ENCODE results near the gene IMMP2L. TPM values are rescaled to one million over a fixed set of nuclear protein-coding genes. Genes with fewer than 3 reads are reported as not detected.

Gene IMMP2L
- polyA plus RNA-seq, 1 donor (not counting 4 experiments of a cell fraction or from before 2014, with no cell fraction given), result 14.1 TPM

- Histone ChIP-seq H3K4me2 (ENCODE audit: control insufficient read depth, extremely low read depth, insufficient read depth, low read depth, low read length) (no peak overlapping the region), H3K27me3 (ENCODE audit: control insufficient read depth, extremely low read depth, insufficient read depth, low read length) (no peaks in the 10 kb centered on the region), H3K9me1 (ENCODE audit: control insufficient read depth, extremely low read depth, insufficient read depth, low read length) (no peaks in the 10 kb centered on the region), H4K20me1 (ENCODE audit: control insufficient read depth, extremely low read depth, insufficient read depth, low read length) (no peaks in the 10 kb centered on the region), H2AFZ (ENCODE audit: control insufficient read depth, low read length) (no peak overlapping the region), H3K9me3 (ENCODE audit: control insufficient read depth, low read depth, low read length) (no peaks in the 10 kb centered on the region), H3K4me3 (ENCODE audit: control insufficient read depth in 2 of 3, extremely low read depth in 1 of 3, insufficient read depth in 2 of 3, low read depth in 1 of 3, low read length in 3 of 3) (no peak overlapping the region), H3K79me2 (ENCODE audit: control insufficient read depth, insufficient read depth, low read length) (no peaks in the 10 kb centered on the region), H3K9ac (ENCODE audit: control insufficient read depth, extremely low read depth, insufficient read depth, low read length) (no peak overlapping the region), H3K27ac (ENCODE audit: control insufficient read depth, insufficient read depth, low read length) (no peak overlapping the region), H3K4me1 (ENCODE audit: control insufficient read depth, extremely low read depth, insufficient read depth, low read length) (no peaks in the 10 kb centered on the region), H3K36me3 (ENCODE audit: control insufficient read depth in 2 of 2, extremely low read depth in 1 of 2, insufficient read depth in 2 of 2, low read length in 2 of 2) (no peaks in the 10 kb centered on the region)
- no peak for TF ChIP-seq EZH2 (IDR thresholded peaks at IDR 0.05; ENCODE audit: low read length)
- no peak for TF ChIP-seq CTCF (optimal IDR thresholded peaks at IDR 0.05 in 1 of 3, IDR thresholded peaks at IDR 0.05 in 1 of 3, conservative IDR thresholded peaks at IDR 0.05 in 1 of 3; ENCODE audit: extremely low read depth in 1 of 3, insufficient read depth in 2 of 3, low read length in 3 of 3)
- dilution Hi-C loops (cut with MboI; ENCODE audit: extremely low pct_ligation_motif_present, low sequenced_read_pairs), result no loop called here
- no peak for FAIRE-seq
- no peak for DNase-seq (ENCODE audit: low read depth, low spot score)
Observed at GRCh38 chr7:111105269-111105668, 457.0 kb downstream of the IMMP2L start.

- H3K27me3 ChIP-seq (ENCODE audit: control insufficient read depth, extremely low read depth, insufficient read depth, low read length), result no peaks in the 10 kb centered on the region
- H4K20me1 ChIP-seq (ENCODE audit: control insufficient read depth, extremely low read depth, insufficient read depth, low read length), result no peaks in the 10 kb centered on the region
- H3K4me1 ChIP-seq (ENCODE audit: control insufficient read depth, extremely low read depth, insufficient read depth, low read length), result no peaks in the 10 kb centered on the region
- H3K79me2 ChIP-seq (ENCODE audit: control insufficient read depth, insufficient read depth, low read length), result no peaks in the 10 kb centered on the region
- no peaks in the 10 kb centered on the region for H3K9me1 ChIP-seq (ENCODE audit: control insufficient read depth, extremely low read depth, insufficient read depth, low read length)
- no peak overlapping the region for H3K4me3 ChIP-seq (ENCODE audit: control insufficient read depth in 2 of 3, extremely low read depth in 1 of 3, insufficient read depth in 2 of 3, low read depth in 1 of 3, low read length in 3 of 3)
- FAIRE-seq (no peak), DNase-seq (ENCODE audit: low read depth, low spot score) (no peak)
- no peaks in the 10 kb centered on the region for H3K9me3 ChIP-seq (ENCODE audit: control insufficient read depth, low read depth, low read length)
- no peaks in the 10 kb centered on the region for H3K36me3 ChIP-seq (ENCODE audit: control insufficient read depth in 2 of 2, extremely low read depth in 1 of 2, insufficient read depth in 2 of 2, low read length in 2 of 2)
- no peak overlapping the region for H3K4me2 ChIP-seq (ENCODE audit: control insufficient read depth, extremely low read depth, insufficient read depth, low read depth, low read length)
- TF ChIP-seq EZH2 (IDR thresholded peaks at IDR 0.05; ENCODE audit: low read length), result no peak
- dilution Hi-C loops (cut with MboI; ENCODE audit: extremely low pct_ligation_motif_present, low sequenced_read_pairs), result no loop called here
- no peak overlapping the region for H3K27ac ChIP-seq (ENCODE audit: control insufficient read depth, insufficient read depth, low read length)
- no peak overlapping the region for H2AFZ ChIP-seq (ENCODE audit: control insufficient read depth, low read length)
- H3K9ac ChIP-seq (ENCODE audit: control insufficient read depth, extremely low read depth, insufficient read depth, low read length), result no peak overlapping the region
Observed at GRCh38 chr7:111104710-111105109, 457.6 kb downstream of the IMMP2L start.

GRCh38 chr7:111103678-111104274 is 458.5 kb downstream of the IMMP2L start:
- no peak for FAIRE-seq
- Histone ChIP-seq H3K9me1 (ENCODE audit: control insufficient read depth, extremely low read depth, insufficient read depth, low read length) (no peaks in the 10 kb centered on the region), H3K9ac (ENCODE audit: control insufficient read depth, extremely low read depth, insufficient read depth, low read length) (no peak overlapping the region), H2AFZ (ENCODE audit: control insufficient read depth, low read length) (no peak overlapping the region), H3K4me1 (ENCODE audit: control insufficient read depth, extremely low read depth, insufficient read depth, low read length) (no peaks in the 10 kb centered on the region), H3K36me3 (ENCODE audit: control insufficient read depth in 2 of 2, extremely low read depth in 1 of 2, insufficient read depth in 2 of 2, low read length in 2 of 2) (no peaks in the 10 kb centered on the region), H3K79me2 (ENCODE audit: control insufficient read depth, insufficient read depth, low read length) (no peaks in the 10 kb centered on the region), H3K9me3 (ENCODE audit: control insufficient read depth, low read depth, low read length) (no peaks in the 10 kb centered on the region), H3K27ac (ENCODE audit: control insufficient read depth, insufficient read depth, low read length) (no peak overlapping the region), H3K4me2 (ENCODE audit: control insufficient read depth, extremely low read depth, insufficient read depth, low read depth, low read length) (no peak overlapping the region), H4K20me1 (ENCODE audit: control insufficient read depth, extremely low read depth, insufficient read depth, low read length) (no peaks in the 10 kb centered on the region), H3K4me3 (ENCODE audit: control insufficient read depth in 2 of 3, extremely low read depth in 1 of 3, insufficient read depth in 2 of 3, low read depth in 1 of 3, low read length in 3 of 3) (no peak overlapping the region), H3K27me3 (ENCODE audit: control insufficient read depth, extremely low read depth, insufficient read depth, low read length) (no peaks in the 10 kb centered on the region)
- DNase-seq (ENCODE audit: low read depth, low spot score), result no peak
- TF ChIP-seq EZH2 (IDR thresholded peaks at IDR 0.05; ENCODE audit: low read length), result no peak
- no peak for TF ChIP-seq CTCF (optimal IDR thresholded peaks at IDR 0.05 in 1 of 3, IDR thresholded peaks at IDR 0.05 in 1 of 3, conservative IDR thresholded peaks at IDR 0.05 in 1 of 3; ENCODE audit: extremely low read depth in 1 of 3, insufficient read depth in 2 of 3, low read length in 3 of 3)
- dilution Hi-C loops (cut with MboI; ENCODE audit: extremely low pct_ligation_motif_present, low sequenced_read_pairs), result no loop called here

Data from keratinocyte (primary cell).